H1 (cell line): Measurements from ENCODE around the gene TTBK2.

Source experiments
- ATF2 ChIP-seq: IDR thresholded peaks from 2 replicates; pipeline ENCODE4 v1.6.1; 2012; ENCODE audit warnings: low read length, inconsistent platforms
- BRCA1 ChIP-seq: IDR thresholded peaks from 2 replicates; pipeline ENCODE4 v1.6.1; 2012; ENCODE audit warnings: low read depth, low read length, improper control_type of control experiment
- CBX8 ChIP-seq: fragments of 300-800, 300-1000 bp; sonication (generic); IDR thresholded peaks from 2 replicates; pipeline ENCODE4 v1.7.1; 2016; ENCODE audit warnings: low read depth, low read length, borderline replicate concordance
- CEBPB ChIP-seq: IDR thresholded peaks from 2 replicates; pipeline ENCODE4 v1.6.1; 2012; ENCODE audit warnings: low read depth, low read length
- CTCF ChIP-seq, 3 experiments: IDR thresholded peaks; 1 replicate in 2 of 3; 2 replicates in 1 of 3; pipeline versions ENCODE4 v1.5.1 to v1.6.1; 2011; ENCODE audit warnings: low read length in 3 of 3, mild to moderate bottlenecking in 3 of 3, inconsistent platforms in 2 of 3, low read depth in 1 of 3, moderate library complexity in 1 of 3; ENCODE audit not compliant: insufficient read depth in 1 of 3; ENCODE audit errors: control extremely low read depth in 1 of 3
- EZH2 ChIP-seq: fragments of 200-600 bp; sonication (generic); IDR thresholded peaks from 2 replicates; pipeline ENCODE4 v1.7.1; 2012; ENCODE audit warnings: low read depth, mild to moderate bottlenecking, moderate library complexity, low read length, inconsistent platforms; ENCODE audit not compliant: severe bottlenecking
- POLR2A ChIP-seq, 2 experiments: IDR thresholded peaks; 1 replicate in 1 of 2; 2 replicates in 1 of 2; pipeline ENCODE4 v1.6.1; 2011; ENCODE audit warnings: low read depth in 2 of 2, low read length in 2 of 2, mild to moderate bottlenecking in 2 of 2; ENCODE audit errors: control extremely low read depth in 1 of 2
- POLR2AphosphoS5 ChIP-seq: IDR thresholded peaks from 2 replicates; pipeline ENCODE4 v1.6.1; 2011; ENCODE audit warnings: low read depth, low read length
- SP1 ChIP-seq: IDR thresholded peaks from 2 replicates; pipeline ENCODE4 v1.6.1; 2011; ENCODE audit warnings: low read depth, low read length
- SRF ChIP-seq: IDR thresholded peaks from 2 replicates; pipeline ENCODE4 v1.6.1; 2011; ENCODE audit warnings: mild to moderate bottlenecking, low read depth, low read length, moderate library complexity
- TAF1 ChIP-seq: IDR thresholded peaks from 2 replicates; pipeline ENCODE4 v1.6.1; 2011; ENCODE audit warnings: mild to moderate bottlenecking, low read depth, low read length
- TAF7 ChIP-seq: optimal IDR thresholded peaks from 2 replicates; pipeline ENCODE3; 2011; ENCODE audit warnings: low read depth, mild to moderate bottlenecking, inconsistent platforms, low read length, moderate library complexity, borderline replicate concordance
- TEAD4 ChIP-seq: IDR thresholded peaks from 2 replicates; pipeline ENCODE4 v1.6.1; 2012; ENCODE audit warnings: low read depth, low read length, inconsistent platforms, mixed read lengths
- YY1 ChIP-seq: IDR thresholded peaks from 2 replicates; pipeline ENCODE4 v1.6.1; 2011; ENCODE audit warnings: low read depth, mild to moderate bottlenecking, low read length

GRCh38 chr15:42955518-42955917 lies 34.9 kb upstream of the TTBK2 start:
- no peak for TF ChIP-seq TAF7
- no peak for TF ChIP-seq EZH2
- no peak for TF ChIP-seq CTCF (IDR thresholded peaks at IDR 0.05; ENCODE audit: control extremely low read depth in 1 of 3, insufficient read depth in 1 of 3, low read depth in 1 of 3, low read length in 3 of 3)
- TF ChIP-seq TAF1: no peak
- no peak for TF ChIP-seq POLR2A (IDR thresholded peaks at IDR 0.05; ENCODE audit: control extremely low read depth in 1 of 2, low read depth in 2 of 2, low read length in 2 of 2)
- TF ChIP-seq POLR2AphosphoS5: no peak
- no peak for TF ChIP-seq CEBPB
- no peak for TF ChIP-seq CBX8
- no peak for TF ChIP-seq SP1
- TF ChIP-seq TEAD4: no peak
- no peak for TF ChIP-seq BRCA1
- TF ChIP-seq YY1: no peak
- no peak for TF ChIP-seq ATF2
- no peak for TF ChIP-seq SRF
